GM19239 (cell line): ENCODE measurements around the gene ADAM10.

Source experiments
- DNase-seq: peaks from one replicate; pipeline ENCODE4 v3.0.0; 2011; ENCODE audit warnings: low spot score; ENCODE audit not compliant: insufficient read length
- FAIRE-seq: peaks from 2 replicates; lab custom pipeline; 2011; peaks lifted over from hg19 to GRCh38; lab: Jason Lieb, UNC

Gene ADAM10

GRCh38 chr15:58559904-58560588 is 189.5 kb downstream of the ADAM10 start:
- FAIRE-seq (no peak), DNase-seq (no peak)

DNA sequence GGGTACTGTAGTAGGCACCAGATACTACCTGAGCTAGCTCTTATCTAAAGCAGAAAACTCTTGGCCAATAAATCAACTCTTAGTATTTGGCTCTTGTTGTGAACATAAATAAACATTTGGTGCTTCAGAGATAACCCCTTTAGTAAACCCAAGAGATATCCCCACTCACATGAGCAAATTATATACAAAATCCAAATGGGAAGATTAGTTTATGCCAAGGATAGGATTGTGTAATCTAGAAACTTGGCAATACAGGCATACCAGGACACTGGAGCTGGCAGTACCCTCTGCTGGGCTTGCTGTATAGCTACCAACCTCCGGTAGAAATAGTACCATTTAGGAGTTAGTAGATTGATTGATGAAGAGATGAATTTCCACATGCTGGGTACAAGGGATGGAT is 190.7 kb downstream of the ADAM10 start:
- DNase-seq (no peak), FAIRE-seq (no peak)

- DNase-seq (no peak), FAIRE-seq (no peak)
Measured at GRCh38 chr15:58556541-58556940, 193.0 kb downstream of the ADAM10 start.

GRCh38 chr15:58556028-58556361 is 193.5 kb downstream of the ADAM10 start:
- no peak for DNase-seq

GRCh38 chr15:58555162-58556027 is 194.1 kb downstream of the ADAM10 start:
- no peak for FAIRE-seq

More at GRCh38 chr15:58556028-58556361, 193.5 kb downstream of the ADAM10 start:
- FAIRE-seq = no peak

GRCh38 chr15:58554758-58555157 is 194.7 kb downstream of the ADAM10 start:
- no peak for DNase-seq
- FAIRE-seq = no peak

More at GRCh38 chr15:58555162-58556027, 194.1 kb downstream of the ADAM10 start:
- no peak for DNase-seq

GRCh38 chr15:58553365-58553918 is 196.1 kb downstream of the ADAM10 start:
- FAIRE-seq = no peak
- no peak for DNase-seq

DNA sequence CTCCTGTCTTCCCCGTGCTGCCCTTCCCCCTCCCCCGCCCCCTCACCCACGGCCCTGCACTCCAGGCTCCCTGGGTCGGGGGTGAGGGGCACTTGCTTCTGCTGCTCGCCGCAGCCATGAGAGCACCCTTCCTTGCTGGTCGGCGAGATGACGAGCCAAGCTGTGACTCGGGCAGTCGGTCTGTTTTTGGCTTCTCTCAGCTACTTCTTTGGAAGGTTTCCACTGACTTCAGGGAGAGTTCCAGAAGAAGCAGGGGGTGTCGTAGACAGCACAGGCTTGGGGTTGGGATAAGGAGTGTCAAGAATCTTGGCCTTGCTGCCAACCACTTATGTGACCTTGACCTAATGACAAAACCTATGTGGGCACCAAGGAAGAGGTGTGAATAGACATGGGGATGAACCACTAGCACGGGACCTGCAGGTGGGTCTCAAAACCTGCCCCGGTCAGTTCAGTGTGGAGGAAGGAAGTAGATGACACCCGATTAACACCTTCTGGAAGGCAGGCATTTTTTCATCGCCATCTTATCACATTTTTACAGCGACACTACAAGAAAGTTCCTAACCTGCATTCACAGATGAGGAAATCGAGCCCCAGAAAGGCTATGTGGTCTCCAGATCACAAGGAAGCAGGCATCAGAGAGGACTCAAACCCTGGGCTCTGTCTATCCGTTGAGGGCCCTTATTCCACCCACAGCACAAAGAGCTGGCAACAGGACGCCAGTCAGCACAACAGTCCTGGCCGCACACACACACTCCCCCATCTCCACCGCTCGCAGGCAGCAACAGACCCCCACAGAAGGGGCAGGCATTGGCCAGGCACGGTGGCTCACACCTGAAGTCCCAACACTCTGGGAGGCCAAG is 196.8 kb downstream of the ADAM10 start:
- FAIRE-seq = no peak
- DNase-seq = no peak

GRCh38 chr15:58551764-58552504 is 197.6 kb downstream of the ADAM10 start:
- no peak for DNase-seq
- no peak for FAIRE-seq

DNA sequence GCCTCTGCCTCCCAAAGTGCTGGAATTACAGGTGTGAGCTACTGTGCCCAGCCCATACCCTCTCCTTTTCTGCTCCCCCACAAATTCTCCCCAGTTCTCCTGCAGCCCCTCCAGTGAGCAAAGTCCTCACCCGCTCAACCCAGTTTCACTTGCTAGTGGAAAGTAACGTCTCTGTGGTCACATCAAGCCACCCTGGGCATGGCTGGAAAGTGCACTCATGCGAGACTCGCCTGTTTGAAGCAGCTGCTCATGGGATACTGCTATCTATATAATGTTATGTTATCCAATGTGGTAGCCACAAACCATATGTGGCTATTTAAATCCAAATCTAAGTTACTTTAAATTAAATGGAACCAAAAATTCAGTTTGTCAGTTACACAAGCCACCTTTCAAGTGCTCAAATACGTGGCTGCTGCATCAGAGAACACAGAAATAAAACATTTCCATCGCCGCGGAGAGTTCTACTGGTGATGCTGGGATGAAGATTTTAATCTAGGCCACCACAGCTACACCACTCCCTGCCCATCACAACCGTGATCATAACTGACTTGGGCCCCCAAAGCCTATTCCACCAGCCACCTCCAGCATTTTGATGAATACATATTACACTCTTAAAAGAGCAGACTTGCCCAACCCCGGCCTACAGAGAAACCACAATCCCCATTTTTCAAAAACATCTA is 198.3 kb downstream of the ADAM10 start:
- peak; percentile 35 for DNase-seq
- FAIRE-seq = peak; percentile 72

- no peak for FAIRE-seq
- no peak for DNase-seq
Measured at GRCh38 chr15:58549785-58550074, 199.8 kb downstream of the ADAM10 start.

GRCh38 chr15:58549013-58549784 is 200.3 kb downstream of the ADAM10 start:
- no peak for DNase-seq
- no peak for FAIRE-seq

- no peak for FAIRE-seq
- DNase-seq = no peak
Measured at GRCh38 chr15:58548308-58549012, 201.0 kb downstream of the ADAM10 start.

DNA sequence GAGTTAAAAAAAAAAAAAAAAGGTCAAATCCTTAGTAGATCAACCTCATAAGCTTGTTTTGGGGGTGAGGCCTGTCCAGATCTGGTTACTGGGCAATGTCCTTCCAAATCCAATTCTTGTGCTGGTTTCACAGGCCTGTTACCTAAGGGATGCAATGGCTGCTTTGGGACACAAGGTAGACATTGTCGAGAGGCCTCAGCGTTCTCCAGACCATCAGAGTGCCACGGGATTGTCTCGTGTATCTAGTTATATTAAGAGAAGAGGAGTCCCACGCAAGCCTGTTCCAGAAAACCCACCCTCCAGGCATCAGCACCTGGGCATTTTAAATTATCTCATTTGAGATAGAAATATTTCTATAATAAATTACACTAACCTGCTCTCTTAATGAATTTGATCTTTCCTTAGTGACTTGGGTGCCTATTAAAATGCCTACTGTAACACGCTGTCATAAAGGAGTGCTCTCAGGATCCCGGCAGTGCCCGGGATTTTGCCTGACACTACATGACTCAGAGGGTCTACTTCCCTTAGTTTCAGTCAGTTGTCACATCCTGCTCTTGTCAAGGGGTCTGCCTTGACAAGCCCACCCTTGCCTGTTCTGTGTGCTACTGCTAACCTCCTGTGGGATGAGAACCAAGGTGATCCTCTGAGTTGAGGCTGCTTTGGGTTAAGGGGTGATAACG is 201.7 kb downstream of the ADAM10 start:
- FAIRE-seq = no peak
- DNase-seq = no peak

GRCh38 chr15:58546635-58547627 is 202.6 kb downstream of the ADAM10 start:
- FAIRE-seq (no peak), DNase-seq (no peak)

DNA sequence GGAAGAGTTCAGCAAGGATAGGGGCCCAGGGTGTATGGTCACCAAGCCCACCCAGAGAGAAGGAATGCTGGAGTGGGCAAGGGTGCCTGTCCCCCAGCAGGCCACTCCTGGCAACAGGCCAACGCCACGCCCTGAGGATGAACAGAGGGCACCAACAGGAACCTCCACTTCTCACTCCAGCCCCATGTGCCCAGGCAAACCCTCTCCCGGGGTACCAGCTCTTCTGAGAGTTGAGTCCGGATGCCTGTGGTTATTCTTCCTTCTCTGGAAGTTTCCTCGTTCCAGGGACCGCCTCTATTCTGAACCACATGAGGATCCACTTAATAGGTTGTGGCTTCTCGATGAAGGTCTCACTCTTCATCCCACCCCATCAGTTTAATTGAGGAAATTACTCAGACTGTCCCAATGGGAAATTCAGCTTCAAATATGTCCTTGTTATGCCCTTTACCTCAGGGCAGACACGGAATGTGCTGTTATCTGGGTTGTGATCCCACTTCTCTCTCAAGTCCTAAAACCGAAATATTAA is 203.4 kb downstream of the ADAM10 start:
- no peak for FAIRE-seq

More for the DNA sequence above, 203.4 kb downstream of the ADAM10 start:
- no peak for DNase-seq
